HEK293 (cell line): ENCODE data around the gene TAS1R1.

Experiments used
- EGR2 ChIP-seq: fragments of 450-650 bp; formaldehyde crosslinking; IDR thresholded peaks from 2 replicates; pipeline ENCODE4 v1.5.1; 2016; ENCODE audit warnings: low read depth, missing biosample characterization, missing genetic modification characterization
- GLIS1 ChIP-seq: fragments of 450-650 bp; formaldehyde crosslinking; IDR thresholded peaks from 2 replicates; pipeline ENCODE4 v1.5.1; 2016; ENCODE audit warnings: missing biosample characterization, missing genetic modification characterization
- KLF9 ChIP-seq: fragments of 450-650 bp; formaldehyde crosslinking; IDR thresholded peaks from 2 replicates; pipeline ENCODE4 v1.5.1; 2016; ENCODE audit warnings: missing biosample characterization, missing genetic modification characterization, low read depth
- RBAK ChIP-seq: fragments of 450-650 bp; formaldehyde crosslinking; IDR thresholded peaks from 2 replicates; pipeline ENCODE4 v1.5.1; 2016; ENCODE audit warnings: missing biosample characterization, missing genetic modification characterization
- SETDB1 ChIP-seq: IDR thresholded peaks from one replicate; pipeline ENCODE4 v1.6.1; 2017; ENCODE audit warnings: mild to moderate bottlenecking, low read length, moderate library complexity, mixed read lengths; ENCODE audit not compliant: insufficient read length
- TCF7L2 ChIP-seq: IDR thresholded peaks from 2 replicates; pipeline ENCODE4 v1.6.1; 2011; ENCODE audit warnings: low read depth, mild to moderate bottlenecking, inconsistent platforms, low read length, moderate library complexity, borderline replicate concordance
- WT1 ChIP-seq: fragments of 450-650 bp; formaldehyde crosslinking; IDR thresholded peaks from 2 replicates; pipeline ENCODE4 v1.5.1; 2016; ENCODE audit warnings: missing biosample characterization, missing genetic modification characterization
- YY2 ChIP-seq: fragments of 450-650 bp; formaldehyde crosslinking; IDR thresholded peaks from 2 replicates; pipeline ENCODE4 v1.5.1; 2016; ENCODE audit warnings: missing biosample characterization, missing genetic modification characterization
- ZBTB48 ChIP-seq: fragments of 450-650 bp; formaldehyde crosslinking; IDR thresholded peaks from 2 replicates; pipeline ENCODE4 v1.5.1; 2016; ENCODE audit warnings: missing biosample characterization, missing genetic modification characterization
- ZEB2 ChIP-seq: fragments of 450-650 bp; formaldehyde crosslinking; IDR thresholded peaks from 2 replicates; pipeline ENCODE4 v1.5.1; 2016; ENCODE audit warnings: missing biosample characterization, missing genetic modification characterization
- ZIC2 ChIP-seq: fragments of 450-650 bp; formaldehyde crosslinking; IDR thresholded peaks from 2 replicates; pipeline ENCODE4 v1.5.1; 2016; ENCODE audit warnings: missing biosample characterization, missing genetic modification characterization
- ZNF157 ChIP-seq: fragments of 450-650 bp; formaldehyde crosslinking; IDR thresholded peaks from 2 replicates; pipeline ENCODE4 v1.5.1; 2016; ENCODE audit warnings: missing biosample characterization, missing genetic modification characterization
- ZNF214 ChIP-seq: fragments of 450-650 bp; formaldehyde crosslinking; IDR thresholded peaks from 2 replicates; pipeline ENCODE4 v1.5.1; 2017; ENCODE audit warnings: missing biosample characterization, mild to moderate bottlenecking, missing genetic modification characterization, borderline replicate concordance
- ZNF335 ChIP-seq: fragments of 450-650 bp; formaldehyde crosslinking; conservative IDR thresholded peaks from 2 replicates; pipeline ENCODE4 v1.5.1; 2016; ENCODE audit warnings: missing biosample characterization, missing genetic modification characterization
- ZNF521 ChIP-seq: fragments of 450-650 bp; formaldehyde crosslinking; IDR thresholded peaks from 2 replicates; pipeline ENCODE4 v1.5.1; 2017; ENCODE audit warnings: missing biosample characterization, mild to moderate bottlenecking, missing genetic modification characterization
- ZNF558 ChIP-seq: fragments of 450-650 bp; formaldehyde crosslinking; IDR thresholded peaks from 2 replicates; pipeline ENCODE4 v1.5.1; 2016; ENCODE audit warnings: missing biosample characterization, missing genetic modification characterization
- ZNF626 ChIP-seq: fragments of 450-650 bp; sonication (Bioruptor Pico); formaldehyde crosslinking; IDR thresholded peaks from 2 replicates; pipeline ENCODE4 v1.5.1; 2018; ENCODE audit warnings: missing biosample characterization, missing genetic modification characterization, inconsistent platforms
- ZNF664 ChIP-seq: fragments of 450-650 bp; formaldehyde crosslinking; IDR thresholded peaks from 2 replicates; pipeline ENCODE4 v1.5.1; 2016; ENCODE audit warnings: missing biosample characterization, missing genetic modification characterization
- ZNF768 ChIP-seq: fragments of 450-650 bp; formaldehyde crosslinking; IDR thresholded peaks from 2 replicates; pipeline ENCODE4 v1.5.1; 2018; ENCODE audit warnings: missing biosample characterization, mild to moderate bottlenecking, missing genetic modification characterization
- ZNF792 ChIP-seq: fragments of 450-650 bp; formaldehyde crosslinking; IDR thresholded peaks from 2 replicates; pipeline ENCODE4 v1.5.1; 2016; ENCODE audit warnings: missing biosample characterization, missing genetic modification characterization
- ZSCAN16 ChIP-seq: fragments of 450-650 bp; formaldehyde crosslinking; IDR thresholded peaks from 2 replicates; pipeline ENCODE4 v1.5.1; 2016; ENCODE audit warnings: missing biosample characterization, missing genetic modification characterization
- TF ChIP-seq, protein P1 (sequence below): fragments of 450-650 bp; formaldehyde crosslinking; IDR thresholded peaks from 2 replicates; pipeline ENCODE4 v1.5.1; 2016; ENCODE audit warnings: missing biosample characterization, missing genetic modification characterization
- TF ChIP-seq, protein P2 (sequence below): fragments of 450-650 bp; formaldehyde crosslinking; IDR thresholded peaks from 2 replicates; pipeline ENCODE4 v1.5.1; 2016; ENCODE audit warnings: missing biosample characterization, missing genetic modification characterization
- TF ChIP-seq, protein P3 (sequence below): fragments of 450-650 bp; formaldehyde crosslinking; IDR thresholded peaks from 2 replicates; pipeline ENCODE4 v1.5.1; 2016; ENCODE audit warnings: missing biosample characterization, missing genetic modification characterization
- TF ChIP-seq, protein P4 (sequence below): fragments of 450-650 bp; formaldehyde crosslinking; IDR thresholded peaks from 2 replicates; pipeline ENCODE4 v1.5.1; 2016; ENCODE audit warnings: missing biosample characterization, missing genetic modification characterization
- TF ChIP-seq, protein P5 (sequence below): fragments of 450-650 bp; formaldehyde crosslinking; IDR thresholded peaks from 2 replicates; pipeline ENCODE4 v1.5.1; 2017; ENCODE audit warnings: missing biosample characterization, missing genetic modification characterization
- TF ChIP-seq, protein P6 (sequence below): fragments of 450-650 bp; formaldehyde crosslinking; IDR thresholded peaks from 2 replicates; pipeline ENCODE4 v1.5.1; 2016; ENCODE audit warnings: missing biosample characterization, missing genetic modification characterization

TAS1R1 gene

DNA sequence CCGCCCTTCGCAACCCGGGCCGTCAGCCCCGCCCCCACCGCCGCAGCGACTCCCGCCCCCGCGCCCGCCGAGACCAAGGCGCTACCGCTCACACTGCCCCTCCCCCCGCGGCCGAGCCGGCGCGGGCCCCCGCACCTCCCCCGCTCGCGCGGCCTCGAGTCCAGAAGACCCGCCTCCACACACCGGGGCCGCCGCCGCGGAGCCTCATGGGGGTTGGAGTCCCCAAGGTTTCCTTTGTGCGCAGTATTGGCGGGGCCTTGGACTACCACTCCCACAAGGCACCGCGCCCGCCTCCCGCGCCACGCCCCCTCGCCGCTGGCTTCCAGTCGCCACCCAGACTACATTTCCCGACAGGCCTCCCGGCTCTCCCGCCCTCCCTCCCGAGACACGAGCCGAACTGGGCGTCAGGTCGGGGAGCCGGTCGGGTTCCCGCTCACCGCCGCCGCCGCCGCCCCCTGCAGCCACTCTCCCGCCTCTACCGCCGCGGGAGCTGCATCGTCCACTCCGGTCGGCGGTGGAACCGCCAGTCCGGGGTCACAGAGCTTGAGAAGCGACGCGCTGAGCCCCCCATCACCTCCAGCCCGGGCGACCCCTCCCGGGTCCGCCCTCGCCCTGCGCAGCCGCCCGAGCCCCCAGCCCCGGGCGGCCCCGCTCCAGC lies 58.4 kb downstream of the TAS1R1 start, which contains the start of gene PHF13 (continued):
- TF ChIP-seq, protein P1, sequence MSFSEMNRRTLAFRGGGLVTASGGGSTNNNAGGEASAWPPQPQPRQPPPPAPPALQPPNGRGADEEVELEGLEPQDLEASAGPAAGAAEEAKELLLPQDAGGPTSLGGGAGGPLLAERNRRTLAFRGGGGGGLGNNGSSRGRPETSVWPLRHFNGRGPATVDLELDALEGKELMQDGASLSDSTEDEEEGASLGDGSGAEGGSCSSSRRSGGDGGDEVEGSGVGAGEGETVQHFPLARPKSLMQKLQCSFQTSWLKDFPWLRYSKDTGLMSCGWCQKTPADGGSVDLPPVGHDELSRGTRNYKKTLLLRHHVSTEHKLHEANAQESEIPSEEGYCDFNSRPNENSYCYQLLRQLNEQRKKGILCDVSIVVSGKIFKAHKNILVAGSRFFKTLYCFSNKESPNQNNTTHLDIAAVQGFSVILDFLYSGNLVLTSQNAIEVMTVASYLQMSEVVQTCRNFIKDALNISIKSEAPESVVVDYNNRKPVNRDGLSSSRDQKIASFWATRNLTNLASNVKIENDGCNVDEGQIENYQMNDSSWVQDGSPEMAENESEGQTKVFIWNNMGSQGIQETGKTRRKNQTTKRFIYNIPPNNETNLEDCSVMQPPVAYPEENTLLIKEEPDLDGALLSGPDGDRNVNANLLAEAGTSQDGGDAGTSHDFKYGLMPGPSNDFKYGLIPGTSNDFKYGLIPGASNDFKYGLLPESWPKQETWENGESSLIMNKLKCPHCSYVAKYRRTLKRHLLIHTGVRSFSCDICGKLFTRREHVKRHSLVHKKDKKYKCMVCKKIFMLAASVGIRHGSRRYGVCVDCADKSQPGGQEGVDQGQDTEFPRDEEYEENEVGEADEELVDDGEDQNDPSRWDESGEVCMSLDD (tag by site-specific recombination), result peak; percentile 40; the same call in 1 of the 2 replicates
- TF ChIP-seq ZNF157 (no peak), GLIS1 (tag by site-specific recombination) (peak; percentile 73), KLF9 (tag by site-specific recombination) (peak; percentile 99), YY2 (tag by site-specific recombination) (0 out of 2 replicates have a peak, but pooled peaks have one; percentile 40), ZNF214 (tag by site-specific recombination) (no peak), ZNF558 (tag by site-specific recombination) (no peak), ZBTB48 (tag by site-specific recombination) (0 out of 2 replicates have a peak, but pooled peaks have one; percentile 11), ZNF792 (tag by site-specific recombination) (no peak), ZEB2 (peak; percentile 93), ZNF521 (tag by site-specific recombination) (no peak), SETDB1 (no peak), TCF7L2 (no peak), ZNF664 (no peak), RBAK (tag by site-specific recombination) (no peak), ZNF768 (no peak), ZIC2 (tag by site-specific recombination) (peak; percentile 55), ZNF335 (peak; percentile 67), WT1 (tag by site-specific recombination) (peak; percentile 15; the same call in 1 of the 2 replicates), ZNF626 (tag by site-specific recombination) (no peak), EGR2 (tag by site-specific recombination) (peak; percentile 87), ZSCAN16 (tag by site-specific recombination) (no peak)
- TF ChIP-seq, protein P2, sequence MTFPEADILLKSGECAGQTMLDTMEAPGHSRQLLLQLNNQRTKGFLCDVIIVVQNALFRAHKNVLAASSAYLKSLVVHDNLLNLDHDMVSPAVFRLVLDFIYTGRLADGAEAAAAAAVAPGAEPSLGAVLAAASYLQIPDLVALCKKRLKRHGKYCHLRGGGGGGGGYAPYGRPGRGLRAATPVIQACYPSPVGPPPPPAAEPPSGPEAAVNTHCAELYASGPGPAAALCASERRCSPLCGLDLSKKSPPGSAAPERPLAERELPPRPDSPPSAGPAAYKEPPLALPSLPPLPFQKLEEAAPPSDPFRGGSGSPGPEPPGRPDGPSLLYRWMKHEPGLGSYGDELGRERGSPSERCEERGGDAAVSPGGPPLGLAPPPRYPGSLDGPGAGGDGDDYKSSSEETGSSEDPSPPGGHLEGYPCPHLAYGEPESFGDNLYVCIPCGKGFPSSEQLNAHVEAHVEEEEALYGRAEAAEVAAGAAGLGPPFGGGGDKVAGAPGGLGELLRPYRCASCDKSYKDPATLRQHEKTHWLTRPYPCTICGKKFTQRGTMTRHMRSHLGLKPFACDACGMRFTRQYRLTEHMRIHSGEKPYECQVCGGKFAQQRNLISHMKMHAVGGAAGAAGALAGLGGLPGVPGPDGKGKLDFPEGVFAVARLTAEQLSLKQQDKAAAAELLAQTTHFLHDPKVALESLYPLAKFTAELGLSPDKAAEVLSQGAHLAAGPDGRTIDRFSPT (tag by site-specific recombination), result no peak
- TF ChIP-seq, protein P3, sequence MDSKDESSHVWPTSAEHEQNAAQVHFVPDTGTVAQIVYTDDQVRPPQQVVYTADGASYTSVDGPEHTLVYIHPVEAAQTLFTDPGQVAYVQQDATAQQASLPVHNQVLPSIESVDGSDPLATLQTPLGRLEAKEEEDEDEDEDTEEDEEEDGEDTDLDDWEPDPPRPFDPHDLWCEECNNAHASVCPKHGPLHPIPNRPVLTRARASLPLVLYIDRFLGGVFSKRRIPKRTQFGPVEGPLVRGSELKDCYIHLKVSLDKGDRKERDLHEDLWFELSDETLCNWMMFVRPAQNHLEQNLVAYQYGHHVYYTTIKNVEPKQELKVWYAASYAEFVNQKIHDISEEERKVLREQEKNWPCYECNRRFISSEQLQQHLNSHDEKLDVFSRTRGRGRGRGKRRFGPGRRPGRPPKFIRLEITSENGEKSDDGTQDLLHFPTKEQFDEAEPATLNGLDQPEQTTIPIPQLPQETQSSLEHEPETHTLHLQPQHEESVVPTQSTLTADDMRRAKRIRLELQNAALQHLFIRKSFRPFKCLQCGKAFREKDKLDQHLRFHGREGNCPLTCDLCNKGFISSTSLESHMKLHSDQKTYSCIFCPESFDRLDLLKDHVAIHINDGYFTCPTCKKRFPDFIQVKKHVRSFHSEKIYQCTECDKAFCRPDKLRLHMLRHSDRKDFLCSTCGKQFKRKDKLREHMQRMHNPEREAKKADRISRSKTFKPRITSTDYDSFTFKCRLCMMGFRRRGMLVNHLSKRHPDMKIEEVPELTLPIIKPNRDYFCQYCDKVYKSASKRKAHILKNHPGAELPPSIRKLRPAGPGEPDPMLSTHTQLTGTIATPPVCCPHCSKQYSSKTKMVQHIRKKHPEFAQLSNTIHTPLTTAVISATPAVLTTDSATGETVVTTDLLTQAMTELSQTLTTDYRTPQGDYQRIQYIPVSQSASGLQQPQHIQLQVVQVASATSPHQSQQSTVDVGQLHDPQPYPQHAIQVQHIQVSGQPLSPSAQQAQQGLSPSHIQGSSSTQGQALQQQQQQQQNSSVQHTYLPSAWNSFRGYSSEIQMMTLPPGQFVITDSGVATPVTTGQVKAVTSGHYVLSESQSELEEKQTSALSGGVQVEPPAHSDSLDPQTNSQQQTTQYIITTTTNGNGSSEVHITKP, result peak; percentile 31; the same call in 1 of the 2 replicates
- TF ChIP-seq, protein P4, sequence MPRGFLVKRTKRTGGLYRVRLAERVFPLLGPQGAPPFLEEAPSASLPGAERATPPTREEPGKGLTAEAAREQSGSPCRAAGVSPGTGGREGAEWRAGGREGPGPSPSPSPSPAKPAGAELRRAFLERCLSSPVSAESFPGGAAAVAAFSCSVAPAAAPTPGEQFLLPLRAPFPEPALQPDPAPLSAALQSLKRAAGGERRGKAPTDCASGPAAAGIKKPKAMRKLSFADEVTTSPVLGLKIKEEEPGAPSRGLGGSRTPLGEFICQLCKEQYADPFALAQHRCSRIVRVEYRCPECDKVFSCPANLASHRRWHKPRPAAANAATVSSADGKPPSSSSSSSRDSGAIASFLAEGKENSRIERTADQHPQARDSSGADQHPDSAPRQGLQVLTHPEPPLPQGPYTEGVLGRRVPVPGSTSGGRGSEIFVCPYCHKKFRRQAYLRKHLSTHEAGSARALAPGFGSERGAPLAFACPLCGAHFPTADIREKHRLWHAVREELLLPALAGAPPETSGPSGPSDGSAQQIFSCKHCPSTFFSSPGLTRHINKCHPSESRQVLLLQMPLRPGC (tag by site-specific recombination), result no peak
- TF ChIP-seq, protein P5, sequence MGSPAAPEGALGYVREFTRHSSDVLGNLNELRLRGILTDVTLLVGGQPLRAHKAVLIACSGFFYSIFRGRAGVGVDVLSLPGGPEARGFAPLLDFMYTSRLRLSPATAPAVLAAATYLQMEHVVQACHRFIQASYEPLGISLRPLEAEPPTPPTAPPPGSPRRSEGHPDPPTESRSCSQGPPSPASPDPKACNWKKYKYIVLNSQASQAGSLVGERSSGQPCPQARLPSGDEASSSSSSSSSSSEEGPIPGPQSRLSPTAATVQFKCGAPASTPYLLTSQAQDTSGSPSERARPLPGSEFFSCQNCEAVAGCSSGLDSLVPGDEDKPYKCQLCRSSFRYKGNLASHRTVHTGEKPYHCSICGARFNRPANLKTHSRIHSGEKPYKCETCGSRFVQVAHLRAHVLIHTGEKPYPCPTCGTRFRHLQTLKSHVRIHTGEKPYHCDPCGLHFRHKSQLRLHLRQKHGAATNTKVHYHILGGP (tag by site-specific recombination), result no peak
- TF ChIP-seq, protein P6, sequence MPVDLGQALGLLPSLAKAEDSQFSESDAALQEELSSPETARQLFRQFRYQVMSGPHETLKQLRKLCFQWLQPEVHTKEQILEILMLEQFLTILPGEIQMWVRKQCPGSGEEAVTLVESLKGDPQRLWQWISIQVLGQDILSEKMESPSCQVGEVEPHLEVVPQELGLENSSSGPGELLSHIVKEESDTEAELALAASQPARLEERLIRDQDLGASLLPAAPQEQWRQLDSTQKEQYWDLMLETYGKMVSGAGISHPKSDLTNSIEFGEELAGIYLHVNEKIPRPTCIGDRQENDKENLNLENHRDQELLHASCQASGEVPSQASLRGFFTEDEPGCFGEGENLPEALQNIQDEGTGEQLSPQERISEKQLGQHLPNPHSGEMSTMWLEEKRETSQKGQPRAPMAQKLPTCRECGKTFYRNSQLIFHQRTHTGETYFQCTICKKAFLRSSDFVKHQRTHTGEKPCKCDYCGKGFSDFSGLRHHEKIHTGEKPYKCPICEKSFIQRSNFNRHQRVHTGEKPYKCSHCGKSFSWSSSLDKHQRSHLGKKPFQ (tag by site-specific recombination), result no peak
